DOHH2 (cell line): ENCODE results near the gene CDK3.

ENCODE experiments used
- H3F3A ChIP-seq: fragments of 200-600 bp; sonication (generic), shearing (Covaris generic); 2 replicates; pipeline ENCODE4 v1.6.0; 2016; ENCODE audit warnings: antibody characterized with exemption, mild to moderate bottlenecking; ENCODE audit not compliant: control insufficient read depth, insufficient read depth
- H3K27ac ChIP-seq: fragments of 200-600 bp; sonication (generic); 2 replicates; pipeline ENCODE4 v1.5.1; 2014; ENCODE audit warnings: low read depth, mild to moderate bottlenecking, low read length, moderate library complexity
- H3K27me3 ChIP-seq: fragments of 200-600 bp; sonication (generic); 2 replicates; pipeline ENCODE4 v1.6.1; 2014; ENCODE audit warnings: mild to moderate bottlenecking, low read length, mixed read lengths; ENCODE audit not compliant: control insufficient read depth
- H3K36me3 ChIP-seq: fragments of 200-600 bp; sonication (generic); 2 replicates; pipeline ENCODE4 v1.6.1; 2014; ENCODE audit warnings: mild to moderate bottlenecking, low read length, moderate library complexity, mixed read lengths; ENCODE audit not compliant: control insufficient read depth
- H3K4me1 ChIP-seq: fragments of 200-600 bp; sonication (generic); 2 replicates; pipeline ENCODE4 v1.6.1; 2014; ENCODE audit warnings: mild to moderate bottlenecking, low read length, mixed read lengths; ENCODE audit not compliant: control insufficient read depth
- H3K4me2 ChIP-seq: fragments of 200-600 bp; sonication (generic); 2 replicates; pipeline ENCODE4 v1.6.0; 2014; ENCODE audit warnings: mild to moderate bottlenecking, low read length, moderate library complexity
- H3K4me3 ChIP-seq: fragments of 200-600 bp; sonication (generic); 2 replicates; pipeline ENCODE4 v1.5.1; 2014; ENCODE audit warnings: mild to moderate bottlenecking, low read length, mixed read lengths
- H3K79me2 ChIP-seq: fragments of 200-600 bp; sonication (generic); 2 replicates; pipeline ENCODE4 v1.6.1; 2014; ENCODE audit warnings: mild to moderate bottlenecking, low read length, mixed read lengths; ENCODE audit not compliant: control insufficient read depth
- H3K9me2 ChIP-seq: fragments of 200-600 bp; sonication (generic); replicated peaks from 2 replicates; pipeline ENCODE4 v1.6.1; 2014; ENCODE audit warnings: mild to moderate bottlenecking, low read length, mixed read lengths; ENCODE audit not compliant: control insufficient read depth
- H3K9me3 ChIP-seq: fragments of 200-600 bp; sonication (generic); 2 replicates; pipeline ENCODE4 v1.6.1; 2014; ENCODE audit warnings: antibody characterized with exemption, low read length, mixed read lengths; ENCODE audit not compliant: control insufficient read depth, insufficient read depth
- H4K20me1 ChIP-seq: fragments of 200-600 bp; sonication (generic); 2 replicates; pipeline ENCODE4 v1.6.0; 2014; ENCODE audit warnings: low read depth, mild to moderate bottlenecking, antibody characterized with exemption, low read length, moderate library complexity; ENCODE audit not compliant: control insufficient read depth, insufficient read depth
- CTCF ChIP-seq: fragments of 200-600 bp; sonication (generic); IDR thresholded peaks from one replicate; pipeline ENCODE4 v1.5.1; 2014; ENCODE audit warnings: antibody characterized with exemption, mild to moderate bottlenecking, low read depth, low read length; ENCODE audit not compliant: poor library complexity, severe bottlenecking
- EZH2phosphoT487 ChIP-seq: fragments of 200-600 bp; sonication (generic); IDR thresholded peaks from 2 replicates; pipeline ENCODE4 v1.6.1; 2017; ENCODE audit warnings: borderline replicate concordance, mild to moderate bottlenecking, antibody characterized with exemption, low read length, moderate library complexity, mixed read lengths

Gene CDK3

GRCh38 chr17:76008208-76008607 lies 7.6 kb downstream of the CDK3 start:
- Histone ChIP-seq H4K20me1 (no peaks in the 10 kb centered on the region), H3K9me2 (no peaks in the 10 kb centered on the region), H3K27ac (no peak overlapping the region), H3K4me3 (no peak overlapping the region), H3K79me2 (no peaks in the 10 kb centered on the region), H3K27me3 (no peaks in the 10 kb centered on the region), H3K4me1 (no peaks in the 10 kb centered on the region), H3K4me2 (no peak overlapping the region), H3K9me3 (no peaks in the 10 kb centered on the region), H3K36me3 (0 out of 2 replicates have a peak, but pooled peaks cover 3% of the 10 kb centered on the region), H3F3A (no peaks in the 10 kb centered on the region)
- TF ChIP-seq CTCF (no peak), EZH2phosphoT487 (no peak)

GRCh38 chr17:76008630-76009425 lies 8.2 kb downstream of the CDK3 start:
- H3K9me2 ChIP-seq, result no peaks in the 10 kb centered on the region
- no peak for TF ChIP-seq EZH2phosphoT487
- TF ChIP-seq CTCF, result no peak
- H3K79me2 ChIP-seq, result no peaks in the 10 kb centered on the region
- H3K4me1 ChIP-seq, result peaks cover under 1% of the 10 kb centered on the region; the same call in 1 of the 2 replicates
- no peaks in the 10 kb centered on the region for H3K9me3 ChIP-seq
- no peak overlapping the region for H3K27ac ChIP-seq
- H3F3A ChIP-seq, result no peaks in the 10 kb centered on the region
- H3K27me3 ChIP-seq, result no peaks in the 10 kb centered on the region
- no peak overlapping the region for H3K4me2 ChIP-seq
- no peaks in the 10 kb centered on the region for H4K20me1 ChIP-seq
- no peak overlapping the region for H3K4me3 ChIP-seq
- 0 out of 2 replicates have a peak, but pooled peaks cover 3% of the 10 kb centered on the region for H3K36me3 ChIP-seq

- H4K20me1 ChIP-seq, result no peaks in the 10 kb centered on the region
- no peaks in the 10 kb centered on the region for H3K9me3 ChIP-seq
- no peaks in the 10 kb centered on the region for H3K27me3 ChIP-seq
- no peak overlapping the region for H3K27ac ChIP-seq
- TF ChIP-seq EZH2phosphoT487, result no peak
- no peak for TF ChIP-seq CTCF
- no peak overlapping the region for H3K4me3 ChIP-seq
- no peaks in the 10 kb centered on the region for H3K79me2 ChIP-seq
- 0 out of 2 replicates have a peak, but pooled peaks cover 3% of the 10 kb centered on the region for H3K36me3 ChIP-seq
- H3K4me1 ChIP-seq, result peaks cover 6% of the 10 kb centered on the region; the same call in 1 of the 2 replicates
- H3K9me2 ChIP-seq, result no peaks in the 10 kb centered on the region
- H3F3A ChIP-seq, result no peaks in the 10 kb centered on the region
- no peak overlapping the region for H3K4me2 ChIP-seq
These were observed 8.8 kb downstream of the CDK3 start for GRCh38 chr17:76009447-76009846.
